ENCODE data around the gene RNF144A. TPM values are rescaled to one million over a fixed set of nuclear protein-coding genes. Genes with fewer than 3 reads are reported as not detected.

RNF144A gene
- total RNA-seq, 1 experiment from 2014 or later, result 10.6 TPM

DNA sequence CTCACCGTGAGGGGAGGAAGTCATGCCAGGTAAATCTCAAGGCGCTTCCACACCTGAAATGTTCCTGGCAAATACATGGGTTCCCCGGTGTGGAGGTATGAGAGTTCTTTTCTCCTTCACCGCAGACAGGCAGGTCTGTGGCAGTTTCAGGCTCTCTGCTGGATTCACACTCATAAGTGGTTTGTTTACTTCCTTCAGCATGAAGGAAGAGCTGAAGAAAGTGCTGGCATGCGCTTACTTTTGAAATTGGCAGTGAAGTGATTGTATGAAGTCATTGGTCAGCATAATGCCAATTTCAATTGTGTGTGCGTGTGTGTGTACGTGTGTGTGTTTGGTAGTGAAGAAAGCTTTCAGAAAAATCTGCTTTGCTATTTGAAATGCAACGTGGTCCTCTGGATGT lies 43.4 kb downstream of the RNF144A start:
- Histone ChIP-seq H3K56ac (ENCODE audit: insufficient read length, low read depth, low read length) (no peak overlapping the region), H3K9me3 (ENCODE audit: control insufficient read depth, low read depth, low read length) (no peaks in the 10 kb centered on the region), H4K91ac (ENCODE audit: insufficient read length, low read depth, low read length) (no peak overlapping the region), H2BK120ac (ENCODE audit: low read depth, low read length, poor library complexity, severe bottlenecking) (no peak overlapping the region), H3K23ac (ENCODE audit: insufficient read length, low read depth, low read length) (no peak overlapping the region), H2BK15ac (ENCODE audit: low read depth, low read length) (no peak overlapping the region), H3K79me1 (ENCODE audit: insufficient read depth, low read depth, low read length, poor library complexity, severe bottlenecking) (no peaks in the 10 kb centered on the region), H3K14ac (ENCODE audit: insufficient read depth, low read length) (no peak overlapping the region), H2BK5ac (ENCODE audit: insufficient read length, low read length) (no peak overlapping the region), H3K79me2 (ENCODE audit: insufficient read depth, low read length) (no peaks in the 10 kb centered on the region), H3K4ac (ENCODE audit: low read depth, low read length) (no peak overlapping the region), H4K8ac (replicated peaks; ENCODE audit: insufficient read length, low read depth, low read length) (no peak overlapping the region), H3K27me3 (ENCODE audit: insufficient read depth, low read length) (no peaks in the 10 kb centered on the region), H3K18ac (ENCODE audit: insufficient read length, low read depth, low read length) (no peak overlapping the region), H3K23me2 (ENCODE audit: insufficient read length, low read depth, low read length, poor library complexity, severe bottlenecking) (no peaks in the 10 kb centered on the region), H2BK12ac (ENCODE audit: insufficient read length, low read depth, low read length) (no peak overlapping the region), H3K27ac (ENCODE audit: insufficient read length, low read depth, low read length) (no peak overlapping the region), H2BK20ac (ENCODE audit: low read depth, low read length, poor library complexity, severe bottlenecking) (no peak overlapping the region), H3K9ac (ENCODE audit: extremely low read depth, insufficient read length, low read length) (no peak overlapping the region), H4K20me1 (ENCODE audit: control insufficient read depth, insufficient read depth, insufficient read length) (no peaks in the 10 kb centered on the region), H3K4me2 (ENCODE audit: insufficient read depth, insufficient read length, low read length) (no peak overlapping the region), H3T11ph (ENCODE audit: low read length) (no peak overlapping the region), H2AK5ac (ENCODE audit: insufficient read length, low read length) (no peak overlapping the region), H3K4me1 (ENCODE audit: insufficient read depth, low read length) (no peaks in the 10 kb centered on the region), H2AFZ (ENCODE audit: low read length) (no peak overlapping the region), H4K5ac (ENCODE audit: insufficient read length, low read depth, low read length) (no peak overlapping the region)
- DNase-seq, result no peak
- H3K27ac Mint-ChIP-seq, result no peak overlapping the region; a peak in 1 of 7 replicates
- H3K9me3 Mint-ChIP-seq, result no peaks in the 10 kb centered on the region; a peak in 1 of 5 replicates
- H3K4me1 Mint-ChIP-seq, result no peaks in the 10 kb centered on the region
- no peak overlapping the region for H3K4me3 Mint-ChIP-seq
- H3K27me3 Mint-ChIP-seq (ENCODE audit: low read depth), result no peaks in the 10 kb centered on the region
- TF ChIP-seq, protein P1, sequence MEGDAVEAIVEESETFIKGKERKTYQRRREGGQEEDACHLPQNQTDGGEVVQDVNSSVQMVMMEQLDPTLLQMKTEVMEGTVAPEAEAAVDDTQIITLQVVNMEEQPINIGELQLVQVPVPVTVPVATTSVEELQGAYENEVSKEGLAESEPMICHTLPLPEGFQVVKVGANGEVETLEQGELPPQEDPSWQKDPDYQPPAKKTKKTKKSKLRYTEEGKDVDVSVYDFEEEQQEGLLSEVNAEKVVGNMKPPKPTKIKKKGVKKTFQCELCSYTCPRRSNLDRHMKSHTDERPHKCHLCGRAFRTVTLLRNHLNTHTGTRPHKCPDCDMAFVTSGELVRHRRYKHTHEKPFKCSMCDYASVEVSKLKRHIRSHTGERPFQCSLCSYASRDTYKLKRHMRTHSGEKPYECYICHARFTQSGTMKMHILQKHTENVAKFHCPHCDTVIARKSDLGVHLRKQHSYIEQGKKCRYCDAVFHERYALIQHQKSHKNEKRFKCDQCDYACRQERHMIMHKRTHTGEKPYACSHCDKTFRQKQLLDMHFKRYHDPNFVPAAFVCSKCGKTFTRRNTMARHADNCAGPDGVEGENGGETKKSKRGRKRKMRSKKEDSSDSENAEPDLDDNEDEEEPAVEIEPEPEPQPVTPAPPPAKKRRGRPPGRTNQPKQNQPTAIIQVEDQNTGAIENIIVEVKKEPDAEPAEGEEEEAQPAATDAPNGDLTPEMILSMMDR (conservative IDR thresholded peaks at IDR 0.05), result no peak
- peaks cover 0 to 6% (median 3%) of the 10 kb centered on the region in 3 experiments; a peak in 1 of 7 replicates for H3K36me3 Mint-ChIP-seq (ENCODE audit: insufficient read depth in 1 of 3, low read depth in 3 of 3)
- no CpG with 5 or more reads among the region's 8 CpGs for WGBS (ENCODE audit: extremely low coverage, insufficient read length, low lambda C conversion rate)

All from H9 (cell line).